Keratinocyte (primary cell): ENCODE results near the gene RRBP1. TPM values are rescaled to one million over a fixed set of nuclear protein-coding genes. Genes with fewer than 3 reads are reported as not detected.

Experiments
- DNase-seq: peaks from one replicate; pipeline ENCODE4 v3.0.0-alpha.2; 2011; ENCODE audit warnings: low read depth, missing footprints, low spot score
- FAIRE-seq: peaks from 2 replicates; lab custom pipeline; 2011; peaks lifted over from hg19 to GRCh38; lab: Jason Lieb, UNC
- H2AFZ ChIP-seq: 2 replicates; pipeline ENCODE4 v1.6.0; 2012; ENCODE audit warnings: low read length, control low read depth, inconsistent platforms; ENCODE audit not compliant: control insufficient read depth
- H3K27ac ChIP-seq: 2 replicates; pipeline ENCODE4 v1.5.1; 2011; ENCODE audit warnings: low read length; ENCODE audit not compliant: control insufficient read depth, insufficient read depth
- H3K27me3 ChIP-seq: 3 replicates; pipeline ENCODE4 v1.6.0; 2011; ENCODE audit warnings: low read length; ENCODE audit not compliant: control insufficient read depth, insufficient read depth; ENCODE audit errors: extremely low read depth
- H3K36me3 ChIP-seq, 2 experiments: 2 replicates in 1 of 2; 3 replicates in 1 of 2; pipeline ENCODE4 v1.5.1; 2011; ENCODE audit warnings: low read length in 2 of 2, mild to moderate bottlenecking in 1 of 2; ENCODE audit not compliant: control insufficient read depth in 2 of 2, insufficient read depth in 2 of 2; ENCODE audit errors: extremely low read depth in 1 of 2
- H3K4me1 ChIP-seq: 3 replicates; pipeline ENCODE4 v1.5.1; 2011; ENCODE audit warnings: low read length; ENCODE audit not compliant: control insufficient read depth, insufficient read depth; ENCODE audit errors: extremely low read depth
- H3K4me2 ChIP-seq: 3 replicates; pipeline ENCODE4 v1.6.0; 2011; ENCODE audit warnings: low read depth, low read length; ENCODE audit not compliant: control insufficient read depth, insufficient read depth; ENCODE audit errors: extremely low read depth
- H3K4me3 ChIP-seq, 3 experiments: fragments of 200-600 bp in 1 of 3; sonication (generic) in 1 of 3; 2 replicates in 2 of 3; 3 replicates in 1 of 3; pipeline ENCODE4 v1.5.1; 2011 to 2016; ENCODE audit warnings: low read length in 3 of 3, mild to moderate bottlenecking in 3 of 3, control low read depth in 2 of 3, inconsistent platforms in 1 of 3, low read depth in 1 of 3, mixed read lengths in 1 of 3, mixed run types in 1 of 3, moderate library complexity in 1 of 3; ENCODE audit not compliant: control insufficient read depth in 2 of 3, insufficient read depth in 2 of 3; ENCODE audit errors: extremely low read depth in 1 of 3
- H3K79me2 ChIP-seq: 2 replicates; pipeline ENCODE4 v1.6.0; 2012; ENCODE audit warnings: low read length; ENCODE audit not compliant: control insufficient read depth, insufficient read depth
- H3K9ac ChIP-seq: 3 replicates; pipeline ENCODE4 v1.6.0; 2011; ENCODE audit warnings: low read length; ENCODE audit not compliant: control insufficient read depth, insufficient read depth; ENCODE audit errors: extremely low read depth
- H3K9me1 ChIP-seq: 3 replicates; pipeline ENCODE4 v1.6.0; 2011; ENCODE audit warnings: low read length; ENCODE audit not compliant: control insufficient read depth, insufficient read depth; ENCODE audit errors: extremely low read depth
- H3K9me3 ChIP-seq: 2 replicates; pipeline ENCODE4 v1.5.1; 2012; ENCODE audit warnings: low read depth, low read length; ENCODE audit not compliant: control insufficient read depth
- H4K20me1 ChIP-seq: 3 replicates; pipeline ENCODE4 v1.6.0; 2011; ENCODE audit warnings: low read length; ENCODE audit not compliant: control insufficient read depth, insufficient read depth; ENCODE audit errors: extremely low read depth
- EZH2 ChIP-seq: IDR thresholded peaks from one replicate; pipeline ENCODE4 v1.6.1; 2012; ENCODE audit warnings: inconsistent platforms, mild to moderate bottlenecking, low read length, moderate library complexity
- dilution Hi-C: fragments of 300-500 bp; cut with MboI; formaldehyde crosslinking; loops from one replicate; pipeline ENCODE4 v1.7.0; 2020; ENCODE audit warnings: low sequenced_read_pairs; ENCODE audit not compliant: extremely low pct_ligation_motif_present
- polyA plus RNA-seq, 5 experiments: library from polyadenylated mRNA; depleted of rRNA in 3 of 5; stranded (reverse) in 3 of 5; stranded (forward) in 1 of 5; unstranded in 1 of 5; fragments of >200 nt; gene quantifications; 1 replicate in 1 of 5; 2 replicates in 3 of 5; 3 replicates in 1 of 5; pipeline versions ENCODE4 v1.2.1 to v1.2.3, GENCODE V29; 2011 to 2012; ENCODE audit warnings: missing spikeins in 2 of 5, low read depth in 1 of 5, low replicate concordance in 1 of 5
- TF ChIP-seq, protein P1 (sequence below), 3 experiments: IDR thresholded peaks in 1 of 3; conservative IDR thresholded peaks in 1 of 3; optimal IDR thresholded peaks in 1 of 3; 2 replicates in 2 of 3; 3 replicates in 1 of 3; pipeline versions ENCODE3 to v1.5.1; 2011; ENCODE audit warnings: low read length in 3 of 3, mild to moderate bottlenecking in 3 of 3, moderate library complexity in 2 of 3, control low read depth in 1 of 3, inconsistent platforms in 1 of 3; ENCODE audit not compliant: insufficient read depth in 2 of 3; ENCODE audit errors: extremely low read depth in 1 of 3

Gene RRBP1
- polyA plus RNA-seq, 1 donor (not counting 4 experiments of a cell fraction or from before 2014, with no cell fraction given): 43.9 TPM

GRCh38 chr20:17609811-17610377, 72.1 kb downstream of the RRBP1 start:
- dilution Hi-C loops: no loop called here
- Histone ChIP-seq H3K27ac (no peak overlapping the region), H2AFZ (no peak overlapping the region), H4K20me1 (peaks cover 5% of the 10 kb centered on the region), H3K4me3 (no peak overlapping the region), H3K9ac (no peak overlapping the region), H3K4me2 (no peak overlapping the region), H3K27me3 (no peaks in the 10 kb centered on the region), H3K9me3 (no peaks in the 10 kb centered on the region), H3K9me1 (peaks cover 2% of the 10 kb centered on the region), H3K36me3 (peaks cover 14% of the 10 kb centered on the region in 2 experiments), H3K79me2 (peaks cover 10% of the 10 kb centered on the region), H3K4me1 (peaks cover 32% of the 10 kb centered on the region)
- DNase-seq: no peak
- no peak for FAIRE-seq
- TF ChIP-seq EZH2: no peak
- TF ChIP-seq, protein P1, sequence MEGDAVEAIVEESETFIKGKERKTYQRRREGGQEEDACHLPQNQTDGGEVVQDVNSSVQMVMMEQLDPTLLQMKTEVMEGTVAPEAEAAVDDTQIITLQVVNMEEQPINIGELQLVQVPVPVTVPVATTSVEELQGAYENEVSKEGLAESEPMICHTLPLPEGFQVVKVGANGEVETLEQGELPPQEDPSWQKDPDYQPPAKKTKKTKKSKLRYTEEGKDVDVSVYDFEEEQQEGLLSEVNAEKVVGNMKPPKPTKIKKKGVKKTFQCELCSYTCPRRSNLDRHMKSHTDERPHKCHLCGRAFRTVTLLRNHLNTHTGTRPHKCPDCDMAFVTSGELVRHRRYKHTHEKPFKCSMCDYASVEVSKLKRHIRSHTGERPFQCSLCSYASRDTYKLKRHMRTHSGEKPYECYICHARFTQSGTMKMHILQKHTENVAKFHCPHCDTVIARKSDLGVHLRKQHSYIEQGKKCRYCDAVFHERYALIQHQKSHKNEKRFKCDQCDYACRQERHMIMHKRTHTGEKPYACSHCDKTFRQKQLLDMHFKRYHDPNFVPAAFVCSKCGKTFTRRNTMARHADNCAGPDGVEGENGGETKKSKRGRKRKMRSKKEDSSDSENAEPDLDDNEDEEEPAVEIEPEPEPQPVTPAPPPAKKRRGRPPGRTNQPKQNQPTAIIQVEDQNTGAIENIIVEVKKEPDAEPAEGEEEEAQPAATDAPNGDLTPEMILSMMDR (optimal IDR thresholded peaks at IDR 0.05 in 1 of 3, IDR thresholded peaks at IDR 0.05 in 1 of 3, conservative IDR thresholded peaks at IDR 0.05 in 1 of 3; ENCODE audit: extremely low read depth in 1 of 3, insufficient read depth in 2 of 3, low read length in 3 of 3): no peak

DNA sequence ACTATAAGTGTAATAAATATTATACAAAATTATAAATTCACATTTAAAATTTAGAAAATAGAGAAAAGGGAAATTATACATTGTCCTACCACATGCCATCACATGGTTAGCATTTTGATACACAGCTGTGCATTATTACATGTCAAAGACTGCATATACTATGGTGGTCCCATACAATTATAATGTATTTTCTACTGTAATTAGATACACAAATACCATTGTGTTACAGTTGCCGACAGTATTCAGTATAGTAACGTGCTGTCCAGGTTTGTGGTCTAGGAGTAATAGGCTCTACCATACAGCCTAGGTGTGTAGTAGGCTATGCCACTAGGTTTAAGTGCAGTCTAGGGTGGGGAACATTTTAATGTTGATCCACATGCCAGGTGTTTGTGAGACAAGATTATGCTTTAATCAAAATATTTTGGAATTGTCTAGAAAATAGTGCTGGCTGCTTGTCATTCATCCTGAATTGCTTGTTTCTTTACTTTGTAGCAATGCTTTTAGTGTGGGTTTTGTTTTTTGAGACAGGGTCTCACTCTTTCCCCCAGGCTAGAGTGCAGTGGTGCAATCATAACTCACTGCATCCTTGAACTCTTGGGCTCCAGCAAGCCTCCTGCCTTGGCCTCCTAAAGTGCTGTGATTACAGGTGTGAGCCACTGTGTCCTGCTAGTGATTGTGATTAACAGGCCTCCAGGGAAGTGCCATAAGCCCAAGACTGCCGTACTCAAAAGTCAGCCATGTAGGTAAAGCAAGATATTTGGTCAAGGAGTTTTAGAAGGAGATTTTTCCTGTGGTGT, 73.1 kb downstream of the RRBP1 start:
- peaks cover 14% of the 10 kb centered on the region for H3K79me2 ChIP-seq
- no peak overlapping the region for H3K9ac ChIP-seq
- H3K4me1 ChIP-seq: peaks cover 32% of the 10 kb centered on the region
- TF ChIP-seq, protein P1 (optimal IDR thresholded peaks at IDR 0.05 in 1 of 3, IDR thresholded peaks at IDR 0.05 in 1 of 3, conservative IDR thresholded peaks at IDR 0.05 in 1 of 3; ENCODE audit: extremely low read depth in 1 of 3, insufficient read depth in 2 of 3, low read length in 3 of 3): no peak
- no peak for TF ChIP-seq EZH2
- DNase-seq (no peak), FAIRE-seq (no peak)
- H3K9me1 ChIP-seq: peaks cover 2% of the 10 kb centered on the region
- peaks cover 8 to 14% of the 10 kb centered on the region in 2 experiments for H3K36me3 ChIP-seq
- no peak overlapping the region for H3K4me3 ChIP-seq
- H2AFZ ChIP-seq: no peak overlapping the region
- H3K27me3 ChIP-seq: no peaks in the 10 kb centered on the region
- H3K27ac ChIP-seq: no peak overlapping the region
- peaks cover 5% of the 10 kb centered on the region for H4K20me1 ChIP-seq
- dilution Hi-C loops: no loop called here
- no peak overlapping the region for H3K4me2 ChIP-seq
- no peaks in the 10 kb centered on the region for H3K9me3 ChIP-seq
